ENCODE measurements around the gene STK36. TPM values are rescaled to one million over a fixed set of nuclear protein-coding genes. Genes with fewer than 3 reads are reported as not detected.

The STK36 gene
- total RNA-seq, 2 experiments from 2014 or later: 9.7 to 21.1 TPM

- TF ChIP-seq EZH2phosphoT487 (IDR thresholded peaks at IDR 0.05; ENCODE audit: borderline replicate concordance, low read depth, low read length) (no peak), CTCF (conservative IDR thresholded peaks at IDR 0.05; ENCODE audit: low read length) (no peak)
- Histone ChIP-seq H3K4me2 (ENCODE audit: low read length) (no peak overlapping the region), H3K4me1 (ENCODE audit: insufficient read depth, low read length, poor library complexity, severe bottlenecking) (no peaks in the 10 kb centered on the region), H3K36me3 (ENCODE audit: insufficient read depth, low read length) (peaks cover 37% of the 10 kb centered on the region), H3K4me3 (ENCODE audit: low read depth, low read length, poor library complexity, severe bottlenecking) (no peak overlapping the region), H3K9me2 (ENCODE audit: insufficient read depth, low read length) (no peaks in the 10 kb centered on the region), H3K79me2 (ENCODE audit: insufficient read depth, low read depth, low read length) (no peaks in the 10 kb centered on the region), H3K9me3 (ENCODE audit: low read length) (no peaks in the 10 kb centered on the region), H3K27ac (ENCODE audit: low read depth, low read length, poor library complexity, severe bottlenecking) (no peak overlapping the region), H2AFZ (ENCODE audit: low read length) (no peak overlapping the region), H4K20me1 (ENCODE audit: insufficient read depth, low read length) (no peaks in the 10 kb centered on the region)
- intact Hi-C loops (cut with micrococcal nuclease; ENCODE audit: unreplicated experiment): no loop called here
- ChIA-PET POLR2A (interaction anchor here (0.6 kb wide), 1 partner anchor 18 kb away, joined by 5 read pairs; no protein-coding TSS in a partner anchor), CTCF (ENCODE audit: unreplicated experiment) (no interaction called here)
- no TSS peak for BruUV-seq (replicated peaks)
- no peak for DNase-seq (ENCODE audit: low spot score)
These were observed 40.0 kb upstream of the STK36 start for GRCh38 chr2:218631837-218632236.

- no peaks in the 10 kb centered on the region for H3K9me2 ChIP-seq (ENCODE audit: insufficient read depth, low read length)
- no peak for DNase-seq (ENCODE audit: low spot score)
- peaks cover 74% of the 10 kb centered on the region for H3K36me3 ChIP-seq (ENCODE audit: insufficient read depth, low read length)
- POLR2A ChIA-PET: interaction anchor here (0.5 kb wide), 1 partner anchor 24 kb away, joined by 3 read pairs; the partner anchor contains the start of genes BCS1L and ZNF142
- no peaks in the 10 kb centered on the region for H3K79me2 ChIP-seq (ENCODE audit: insufficient read depth, low read depth, low read length)
- intact Hi-C loops (cut with micrococcal nuclease; ENCODE audit: unreplicated experiment): no loop called here
- no peaks in the 10 kb centered on the region for H3K9me3 ChIP-seq (ENCODE audit: low read length)
- CTCF ChIA-PET (ENCODE audit: unreplicated experiment): interaction anchor here (0.6 kb wide), 1 partner anchor 23 kb away, joined by 5 read pairs; no protein-coding TSS in a partner anchor
- H4K20me1 ChIP-seq (ENCODE audit: insufficient read depth, low read length): no peaks in the 10 kb centered on the region
- no peak overlapping the region for H3K4me3 ChIP-seq (ENCODE audit: low read depth, low read length, poor library complexity, severe bottlenecking)
- no peak overlapping the region for H2AFZ ChIP-seq (ENCODE audit: low read length)
- H3K4me1 ChIP-seq (ENCODE audit: insufficient read depth, low read length, poor library complexity, severe bottlenecking): no peaks in the 10 kb centered on the region
- TF ChIP-seq CTCF (conservative IDR thresholded peaks at IDR 0.05; ENCODE audit: low read length) (no peak), EZH2phosphoT487 (IDR thresholded peaks at IDR 0.05; ENCODE audit: borderline replicate concordance, low read depth, low read length) (no peak)
- no peak overlapping the region for H3K27ac ChIP-seq (ENCODE audit: low read depth, low read length, poor library complexity, severe bottlenecking)
- no peak overlapping the region for H3K4me2 ChIP-seq (ENCODE audit: low read length)
- no TSS peak for BruUV-seq (replicated peaks)
These were observed 36.2 kb upstream of the STK36 start for GRCh38 chr2:218635719-218636118.

GRCh38 chr2:218638372-218638771 lies 33.5 kb upstream of the STK36 start:
- no TSS peak for BruUV-seq (replicated peaks)
- Histone ChIP-seq H3K36me3 (ENCODE audit: insufficient read depth, low read length) (peaks cover 97% of the 10 kb centered on the region), H3K27ac (ENCODE audit: low read depth, low read length, poor library complexity, severe bottlenecking) (no peak overlapping the region), H3K4me2 (ENCODE audit: low read length) (no peak overlapping the region), H3K4me3 (ENCODE audit: low read depth, low read length, poor library complexity, severe bottlenecking) (no peak overlapping the region), H3K9me2 (ENCODE audit: insufficient read depth, low read length) (no peaks in the 10 kb centered on the region), H4K20me1 (ENCODE audit: insufficient read depth, low read length) (no peaks in the 10 kb centered on the region), H2AFZ (ENCODE audit: low read length) (no peak overlapping the region), H3K79me2 (ENCODE audit: insufficient read depth, low read depth, low read length) (no peaks in the 10 kb centered on the region), H3K4me1 (ENCODE audit: insufficient read depth, low read length, poor library complexity, severe bottlenecking) (no peaks in the 10 kb centered on the region), H3K9me3 (ENCODE audit: low read length) (no peaks in the 10 kb centered on the region)
- TF ChIP-seq CTCF (conservative IDR thresholded peaks at IDR 0.05; ENCODE audit: low read length) (no peak), EZH2phosphoT487 (IDR thresholded peaks at IDR 0.05; ENCODE audit: borderline replicate concordance, low read depth, low read length) (no peak)
- intact Hi-C loops (cut with micrococcal nuclease; ENCODE audit: unreplicated experiment): no loop called here
- DNase-seq (ENCODE audit: low spot score): no peak
- CTCF ChIA-PET (ENCODE audit: unreplicated experiment): interaction anchor here (0.6 kb wide), 1 partner anchor 34 kb away, joined by 3 read pairs; no protein-coding TSS in a partner anchor
- POLR2A ChIA-PET: no interaction called here
